Liver (tissue), 9 donors: ENCODE measurements around the gene PARP4. TPM values are rescaled to one million over a fixed set of nuclear protein-coding genes. Genes with fewer than 3 reads are reported as not detected.
A peak's percentile ranks its signal among the peaks of the same experiment; 100 is the strongest.
"Not testable (repeated sequence)": the region's sequence is repeated elsewhere in the genome, so short reads cannot be mapped to it uniquely, and the experiment has no call there.

Experiments
- DNase-seq: peaks from one replicate; pipeline ENCODE4 v3.0.0-alpha.2; 2017; ENCODE audit warnings: low spot score
- H3K27ac ChIP-seq, 2 donors: one replicate each; pipeline ENCODE4 v1.7.0; 2013; ENCODE audit warnings: inconsistent platforms in 2 of 2, low read length in 2 of 2, control low read depth in 1 of 2, low read depth in 1 of 2, mild to moderate bottlenecking in 1 of 2
- H3K27me3 ChIP-seq, 4 donors: one replicate each; pipeline versions ENCODE4 v1.6.1 to v1.7.0; 2013; ENCODE audit warnings: low read length in 3 of 4, inconsistent platforms in 1 of 4, mild to moderate bottlenecking in 1 of 4, moderate library complexity in 1 of 4; ENCODE audit not compliant: control insufficient read depth in 4 of 4, insufficient read depth in 4 of 4
- H3K36me3 ChIP-seq, 4 donors: one replicate each; pipeline versions ENCODE4 v1.6.1 to v1.7.0; 2013; ENCODE audit warnings: low read length in 3 of 4, mild to moderate bottlenecking in 3 of 4, low read depth in 1 of 4, moderate library complexity in 1 of 4; ENCODE audit not compliant: control insufficient read depth in 4 of 4, insufficient read depth in 3 of 4
- H3K4me1 ChIP-seq, 4 donors: one replicate each; pipeline versions ENCODE4 v1.6.1 to v1.7.0; 2013; ENCODE audit warnings: low read length in 3 of 4, mild to moderate bottlenecking in 3 of 4, moderate library complexity in 1 of 4; ENCODE audit not compliant: control insufficient read depth in 4 of 4, insufficient read depth in 4 of 4
- H3K4me3 ChIP-seq, 3 donors: one replicate each; pipeline versions ENCODE4 v1.6.1 to v1.7.0; 2013; ENCODE audit warnings: low read length in 3 of 3, control low read depth in 1 of 3, low read depth in 1 of 3, mild to moderate bottlenecking in 1 of 3
- H3K9ac ChIP-seq, 2 donors: one replicate each; pipeline ENCODE4 v1.7.0; 2013; ENCODE audit warnings: low read length in 2 of 2, mild to moderate bottlenecking in 2 of 2, moderate library complexity in 2 of 2, control low read depth in 1 of 2, low read depth in 1 of 2
- H3K9me3 ChIP-seq, 4 donors: one replicate each; pipeline versions ENCODE4 v1.6.1 to v1.7.0; 2013; ENCODE audit warnings: low read length in 3 of 4; ENCODE audit not compliant: control insufficient read depth in 4 of 4
- EGR1 ChIP-seq, 2 donors: IDR thresholded peaks; 2 replicates each; pipeline ENCODE4 v1.6.1; 2016 to 2018; ENCODE audit warnings: antibody characterized with exemption in 2 of 2, low read depth in 2 of 2
- FOXA1 ChIP-seq: IDR thresholded peaks from 2 replicates; pipeline ENCODE4 v1.6.1; 2016; ENCODE audit warnings: antibody characterized with exemption
- FOXA2 ChIP-seq: IDR thresholded peaks from 2 replicates; pipeline ENCODE4 v1.6.1; 2016; ENCODE audit warnings: antibody characterized with exemption
- HNF4A ChIP-seq, 2 donors: conservative IDR thresholded peaks; 2 replicates each; pipeline ENCODE4 v1.6.1; 2016; ENCODE audit warnings: antibody characterized with exemption in 2 of 2, mild to moderate bottlenecking in 2 of 2
- NR2F2 ChIP-seq: IDR thresholded peaks from 2 replicates; pipeline ENCODE4 v1.6.1; 2016; ENCODE audit warnings: antibody characterized with exemption
- TAF1 ChIP-seq: conservative IDR thresholded peaks from 2 replicates; pipeline ENCODE4 v1.6.1; 2016; ENCODE audit warnings: antibody characterized with exemption, mild to moderate bottlenecking
- WGBS: extraction: QIAGEN DNeasy Blood & Tissue Kit; methylation state at CpG from one replicate; pipeline ENCODE4 v1.1.7; 2013; 5-methylcytosine and 5-hydroxymethylcytosine counted together
- polyA plus RNA-seq, 2 donors: library from polyadenylated mRNA; stranded (reverse) in 1 of 2; unstranded in 1 of 2; fragments of 200-250 nt in 1 of 2; fragments of >200 nt in 1 of 2; fragmentation: Nextera tagmentation in 1 of 2; extraction: Ambion mirVana in 1 of 2; gene quantifications; one replicate each; pipeline versions ENCODE4 v1.2.1 to v1.2.3, GENCODE V29; 2013 to 2015
- total RNA-seq, 2 donors: library from RNA; depleted of rRNA; stranded (reverse); fragments of >200 nt; gene quantifications; one replicate each; pipeline ENCODE4 v1.2.3, GENCODE V29; 2014
- TF ChIP-seq, protein P1 (sequence below): IDR thresholded peaks from 2 replicates; pipeline ENCODE4 v1.6.1; 2016; ENCODE audit warnings: antibody characterized with exemption
- TF ChIP-seq, protein P2 (sequence below): fragments of 150-350 bp; IDR thresholded peaks from 2 replicates; pipeline ENCODE4 v1.5.1; 2017; ENCODE audit warnings: improper control_type of control experiment, low read depth, low read length; ENCODE audit not compliant: missing input control
- TF ChIP-seq, protein P3 (sequence below): IDR thresholded peaks from 2 replicates; pipeline ENCODE4 v1.6.1; 2016; ENCODE audit warnings: antibody characterized with exemption
- donor health status: healthy.
- donor health status: healthy.
- donor health status: healthy.
- donor health status: healthy.
- donor health status: healthy.

The PARP4 gene
- total and polyA plus RNA-seq, 4 donors: 10.7 to 29.3 (median 17.7) TPM

DNA sequence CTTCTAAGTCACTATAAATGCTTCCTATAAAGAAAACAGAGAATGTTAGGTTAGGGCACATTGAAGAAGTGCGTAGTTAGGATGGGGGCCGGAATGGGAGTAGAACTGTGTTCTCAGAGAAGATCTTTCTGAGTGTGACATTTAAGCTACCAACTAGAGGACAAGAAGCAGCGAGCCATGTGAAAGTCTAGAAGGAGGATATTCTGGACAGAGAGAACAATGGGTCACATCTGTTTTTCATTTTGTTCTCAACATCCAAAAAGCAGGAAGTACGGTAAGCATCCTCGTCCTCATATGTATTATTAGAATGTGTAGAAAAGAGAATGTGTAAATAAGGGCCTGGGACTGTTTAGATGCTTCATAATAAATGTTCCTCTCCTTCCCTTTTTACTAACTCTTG, 44.5 kb upstream of the PARP4 start:
- Histone ChIP-seq H3K9me3 (peaks cover 0 to 1% (median 0%) of the 10 kb centered on the region in 4 donors), H3K4me1 (no peaks in the 10 kb centered on the region), H3K27ac (no peak overlapping the region), H3K27me3 (no peaks in the 10 kb centered on the region), H3K9ac (no peak overlapping the region), H3K4me3 (no peak overlapping the region), H3K36me3 (no peaks in the 10 kb centered on the region)
- no peak for DNase-seq
- 75% methylated on average over 5 of the region's 5 CpGs for WGBS
- TF ChIP-seq, protein P1, sequence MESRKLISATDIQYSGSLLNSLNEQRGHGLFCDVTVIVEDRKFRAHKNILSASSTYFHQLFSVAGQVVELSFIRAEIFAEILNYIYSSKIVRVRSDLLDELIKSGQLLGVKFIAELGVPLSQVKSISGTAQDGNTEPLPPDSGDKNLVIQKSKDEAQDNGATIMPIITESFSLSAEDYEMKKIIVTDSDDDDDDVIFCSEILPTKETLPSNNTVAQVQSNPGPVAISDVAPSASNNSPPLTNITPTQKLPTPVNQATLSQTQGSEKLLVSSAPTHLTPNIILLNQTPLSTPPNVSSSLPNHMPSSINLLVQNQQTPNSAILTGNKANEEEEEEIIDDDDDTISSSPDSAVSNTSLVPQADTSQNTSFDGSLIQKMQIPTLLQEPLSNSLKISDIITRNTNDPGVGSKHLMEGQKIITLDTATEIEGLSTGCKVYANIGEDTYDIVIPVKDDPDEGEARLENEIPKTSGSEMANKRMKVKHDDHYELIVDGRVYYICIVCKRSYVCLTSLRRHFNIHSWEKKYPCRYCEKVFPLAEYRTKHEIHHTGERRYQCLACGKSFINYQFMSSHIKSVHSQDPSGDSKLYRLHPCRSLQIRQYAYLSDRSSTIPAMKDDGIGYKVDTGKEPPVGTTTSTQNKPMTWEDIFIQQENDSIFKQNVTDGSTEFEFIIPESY: no peak
- TF ChIP-seq EGR1 (IDR thresholded peaks at IDR 0.05; ENCODE audit: low read depth in 2 of 2) (no peak), NR2F2 (no peak), HNF4A (conservative IDR thresholded peaks at IDR 0.05) (no peak)

DNA sequence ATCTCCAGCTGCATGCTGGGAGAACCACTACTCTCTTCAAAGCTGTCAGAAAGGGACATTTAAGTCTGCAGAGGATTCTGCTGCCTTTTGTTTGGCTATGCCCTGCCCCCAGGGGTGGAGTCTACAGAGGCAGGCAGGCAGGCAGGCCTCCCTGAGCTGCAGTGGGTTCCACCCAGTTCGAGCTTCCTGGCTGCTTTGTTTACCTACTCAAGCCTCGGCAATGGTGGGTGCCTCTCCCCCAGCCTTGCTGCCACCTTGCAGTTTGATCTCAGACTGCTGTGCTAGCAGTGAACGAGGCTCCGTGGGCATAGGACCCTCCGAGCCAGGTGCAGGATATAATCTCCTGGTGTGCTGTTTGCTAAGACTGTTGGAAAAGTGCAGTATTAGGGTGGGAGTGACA, 41.3 kb upstream of the PARP4 start:
- H3K36me3 ChIP-seq, H3K9me3 ChIP-seq: not testable (repeated sequence)
- 80% methylated on average over 5 of the region's 5 CpGs for WGBS

DNA sequence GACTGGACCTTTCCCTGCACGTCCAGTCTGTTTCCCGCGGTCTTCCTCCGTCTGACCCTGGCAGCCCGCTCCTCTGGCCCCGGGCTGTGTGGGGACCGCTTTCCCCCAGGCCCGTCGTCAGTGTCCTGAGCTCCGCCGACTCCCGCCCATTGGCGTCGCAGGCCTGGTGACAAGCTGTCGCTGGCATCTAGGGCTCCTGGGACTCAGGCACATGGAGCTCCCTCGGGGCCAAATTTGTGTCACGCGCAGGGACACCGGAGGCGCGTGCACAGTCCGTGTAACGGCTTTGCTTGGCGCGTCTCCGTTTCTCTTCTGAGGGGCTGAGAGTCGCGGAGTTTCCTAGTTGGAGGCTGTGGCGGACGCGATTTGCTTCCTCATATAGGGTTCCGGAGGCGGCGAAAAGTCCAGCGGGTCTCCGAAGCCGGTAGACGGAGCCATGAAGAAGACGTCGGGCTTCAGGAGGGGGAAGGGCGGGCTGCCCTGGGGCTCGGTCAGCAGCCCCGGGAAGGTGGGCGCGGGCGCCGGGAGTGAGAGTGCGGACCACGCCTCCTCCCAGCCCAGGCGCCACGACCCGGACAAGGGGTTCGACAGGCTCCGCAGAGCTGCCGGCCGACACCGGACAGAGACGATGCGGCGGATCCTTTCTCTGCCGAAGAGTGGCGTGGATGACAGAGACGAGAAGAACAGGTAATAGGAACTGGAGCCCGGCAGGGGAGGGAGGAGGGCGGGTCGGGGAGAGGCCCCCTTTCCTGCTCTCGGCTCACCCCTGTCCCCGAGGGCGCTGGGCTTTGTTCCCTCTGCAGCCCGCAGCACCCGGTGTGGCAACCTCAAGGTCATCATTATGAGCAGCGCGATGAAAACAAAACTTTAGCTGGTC, 29.1 kb upstream of the PARP4 start:
- H3K4me1 ChIP-seq, H3K9me3 ChIP-seq, H3K27me3 ChIP-seq, H3K36me3 ChIP-seq, H3K27ac ChIP-seq, DNase-seq, H3K9ac ChIP-seq: not testable (repeated sequence)
- peak overlapping the region in 2 of 3 donors; percentile 30 to 41 for H3K4me3 ChIP-seq
- WGBS: 4% methylated on average over 68 of the region's 73 CpGs

More for the DNA sequence above, 41.3 kb upstream of the PARP4 start:
- H3K27me3 ChIP-seq, H3K27ac ChIP-seq, H3K4me3 ChIP-seq, DNase-seq, H3K4me1 ChIP-seq, H3K9ac ChIP-seq: not testable (repeated sequence)

DNA sequence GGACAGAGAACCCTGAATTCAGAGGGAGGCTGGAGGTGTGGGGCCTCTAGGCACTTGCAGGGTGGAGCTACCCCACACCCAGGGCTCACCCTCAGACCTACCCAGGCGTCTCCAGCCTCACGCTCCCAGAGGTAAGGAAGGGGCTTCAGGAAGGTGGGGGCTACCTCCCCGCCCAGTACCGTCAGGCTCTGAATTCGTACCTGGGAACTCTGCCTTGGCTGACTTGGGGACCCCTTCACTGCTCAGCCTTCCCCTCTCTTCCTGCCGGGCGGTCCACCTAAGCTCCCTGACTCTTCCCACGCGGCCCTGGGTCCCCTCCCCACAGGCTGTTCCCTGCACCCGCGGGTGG, 28.5 kb upstream of the PARP4 start:
- H3K9me3 ChIP-seq: no peaks in the 10 kb centered on the region
- H3K27ac ChIP-seq: no peak overlapping the region
- H3K4me3 ChIP-seq: peak overlapping the region in 1 of 3 donors; percentile 41
- H3K4me1 ChIP-seq: peaks cover 0 to 2% (median 0%) of the 10 kb centered on the region in 4 donors
- 38% methylated on average over 11 of the region's 11 CpGs for WGBS
- peaks cover 0 to 5% (median 0%) of the 10 kb centered on the region in 4 donors for H3K27me3 ChIP-seq
- TF ChIP-seq, protein P2, sequence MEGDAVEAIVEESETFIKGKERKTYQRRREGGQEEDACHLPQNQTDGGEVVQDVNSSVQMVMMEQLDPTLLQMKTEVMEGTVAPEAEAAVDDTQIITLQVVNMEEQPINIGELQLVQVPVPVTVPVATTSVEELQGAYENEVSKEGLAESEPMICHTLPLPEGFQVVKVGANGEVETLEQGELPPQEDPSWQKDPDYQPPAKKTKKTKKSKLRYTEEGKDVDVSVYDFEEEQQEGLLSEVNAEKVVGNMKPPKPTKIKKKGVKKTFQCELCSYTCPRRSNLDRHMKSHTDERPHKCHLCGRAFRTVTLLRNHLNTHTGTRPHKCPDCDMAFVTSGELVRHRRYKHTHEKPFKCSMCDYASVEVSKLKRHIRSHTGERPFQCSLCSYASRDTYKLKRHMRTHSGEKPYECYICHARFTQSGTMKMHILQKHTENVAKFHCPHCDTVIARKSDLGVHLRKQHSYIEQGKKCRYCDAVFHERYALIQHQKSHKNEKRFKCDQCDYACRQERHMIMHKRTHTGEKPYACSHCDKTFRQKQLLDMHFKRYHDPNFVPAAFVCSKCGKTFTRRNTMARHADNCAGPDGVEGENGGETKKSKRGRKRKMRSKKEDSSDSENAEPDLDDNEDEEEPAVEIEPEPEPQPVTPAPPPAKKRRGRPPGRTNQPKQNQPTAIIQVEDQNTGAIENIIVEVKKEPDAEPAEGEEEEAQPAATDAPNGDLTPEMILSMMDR: no peak
- TF ChIP-seq FOXA2 (no peak), HNF4A (conservative IDR thresholded peaks at IDR 0.05) (no peak), TAF1 (no peak), FOXA1 (no peak)
- TF ChIP-seq, protein P3, sequence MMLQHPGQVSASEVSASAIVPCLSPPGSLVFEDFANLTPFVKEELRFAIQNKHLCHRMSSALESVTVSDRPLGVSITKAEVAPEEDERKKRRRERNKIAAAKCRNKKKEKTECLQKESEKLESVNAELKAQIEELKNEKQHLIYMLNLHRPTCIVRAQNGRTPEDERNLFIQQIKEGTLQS: no peak
- DNase-seq: no peak
- H3K36me3 ChIP-seq: no peaks in the 10 kb centered on the region
- no peak overlapping the region for H3K9ac ChIP-seq
